ENCODE results near the gene HPSE.
"Not testable (repeated sequence)": the region's sequence is repeated elsewhere in the genome, so short reads cannot be mapped to it uniquely, and the experiment has no call there.

The HPSE gene

GRCh38 chr4:83282049-83282535 lies 52.6 kb downstream of the HPSE start:
- peak; percentile 63 for DNase-seq

- DNase-seq: no peak
Observed at GRCh38 chr4:83281307-83281706, 53.3 kb downstream of the HPSE start.

GRCh38 chr4:83276299-83277040 lies 58.2 kb downstream of the HPSE start:
- DNase-seq: no peak

DNA sequence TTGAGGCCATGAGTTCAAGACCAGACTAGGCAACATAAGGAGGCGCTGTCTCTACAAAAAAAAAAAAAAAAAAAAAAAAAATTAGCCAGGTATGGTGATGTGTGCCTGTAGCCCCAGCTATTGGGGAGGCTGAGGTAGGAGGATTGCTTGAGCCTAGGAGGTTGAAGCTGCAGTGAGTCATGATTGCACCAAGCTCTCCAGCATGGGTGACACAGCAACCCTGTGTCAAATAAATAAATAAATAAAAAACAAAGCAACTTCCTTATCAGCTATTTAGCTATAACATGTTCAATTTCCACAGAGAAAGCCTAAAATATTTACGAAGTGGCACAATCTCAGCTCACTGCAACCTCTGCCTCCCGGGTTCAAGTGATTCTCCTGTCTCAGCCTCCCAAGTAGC lies 60.7 kb downstream of the HPSE start:
- DNase-seq: not testable (repeated sequence)

GRCh38 chr4:83272900-83273299 lies 61.7 kb downstream of the HPSE start:
- no peak for DNase-seq

- peak; percentile 27 for DNase-seq
Observed at GRCh38 chr4:83269256-83269655, 65.4 kb downstream of the HPSE start.

DNA sequence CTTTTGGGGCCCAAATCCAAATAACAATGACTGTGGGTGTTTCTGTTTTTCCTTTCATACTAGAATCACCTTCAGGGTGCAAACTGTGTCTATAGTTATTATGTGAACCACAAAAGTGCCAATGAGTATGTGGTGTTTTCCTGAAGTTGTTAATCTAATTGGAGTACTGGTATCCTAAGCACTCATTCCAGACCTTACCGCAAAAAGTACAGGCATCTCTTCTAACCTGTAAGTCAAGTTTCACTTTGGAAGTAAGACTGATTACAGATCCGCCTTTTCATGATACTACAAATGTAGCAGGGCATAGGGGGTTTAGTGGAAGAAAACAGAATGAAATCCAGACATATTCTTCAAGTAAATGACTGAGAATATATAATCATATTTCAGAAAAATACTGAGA lies 66.2 kb downstream of the HPSE start:
- DNase-seq: no peak

- no peak for DNase-seq
Observed at GRCh38 chr4:83267830-83268475, 66.7 kb downstream of the HPSE start.

GRCh38 chr4:83267121-83267829 lies 67.4 kb downstream of the HPSE start:
- DNase-seq: peak; percentile 19

DNA sequence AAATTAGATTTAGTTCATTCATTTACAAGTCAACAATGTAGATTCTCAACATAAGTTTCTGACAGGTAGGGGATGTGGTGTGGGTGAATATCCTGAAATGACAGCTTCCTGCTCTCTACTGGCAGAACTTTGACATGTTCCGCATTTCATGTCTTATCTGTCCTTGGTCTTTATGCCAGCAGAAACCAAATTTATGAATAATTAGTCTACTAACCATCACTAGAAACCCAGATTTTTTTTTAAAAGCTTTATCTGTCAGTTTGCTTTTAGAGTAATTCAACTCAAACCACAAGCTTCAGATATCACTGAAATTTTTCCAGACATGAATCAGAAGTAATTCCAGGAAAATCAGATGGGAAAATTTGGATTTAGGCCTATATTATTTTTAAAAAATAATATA lies 68.0 kb downstream of the HPSE start:
- DNase-seq: no peak

DNA sequence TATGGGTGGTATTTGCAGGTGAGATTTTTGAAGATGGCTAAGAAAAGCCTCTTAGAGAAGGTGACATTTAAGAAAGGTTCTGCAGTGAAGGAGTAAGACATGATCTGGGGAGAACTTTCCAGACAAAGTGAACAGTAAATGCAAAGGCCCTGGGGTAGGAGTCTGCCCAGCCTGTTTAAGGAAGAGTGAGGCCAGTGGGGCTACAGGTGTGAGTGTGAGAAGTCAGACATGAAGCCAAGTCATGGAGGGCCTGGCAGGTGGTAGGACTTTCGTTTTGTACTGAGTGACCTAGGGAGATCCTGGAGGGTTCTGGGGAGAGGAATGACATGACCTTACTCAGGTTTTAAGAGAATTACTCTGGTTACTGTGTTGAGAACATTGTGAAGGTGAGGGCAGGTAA lies 71.5 kb downstream of the HPSE start:
- no peak for DNase-seq

DNA sequence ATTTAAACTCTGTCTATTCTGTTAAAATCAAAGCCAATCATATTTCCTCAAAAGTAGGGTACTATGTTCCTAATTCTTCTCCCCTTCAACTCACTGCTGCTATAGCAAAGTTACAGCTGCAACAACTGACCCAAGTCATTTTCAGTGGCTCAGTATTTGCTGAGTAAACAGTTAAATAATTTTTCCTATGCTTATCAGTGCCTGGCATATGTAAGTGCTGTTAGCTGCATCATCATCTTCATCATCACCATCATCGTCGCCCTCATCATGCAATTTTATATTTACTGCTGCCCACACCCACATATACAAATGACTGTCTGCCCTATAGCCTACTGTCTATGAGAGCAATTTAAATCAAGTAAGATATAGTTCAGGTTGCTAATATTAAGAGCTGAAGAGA lies 72.0 kb downstream of the HPSE start:
- DNase-seq: no peak

- no peak for DNase-seq
Observed at GRCh38 chr4:83261307-83261706, 73.3 kb downstream of the HPSE start.

DNA sequence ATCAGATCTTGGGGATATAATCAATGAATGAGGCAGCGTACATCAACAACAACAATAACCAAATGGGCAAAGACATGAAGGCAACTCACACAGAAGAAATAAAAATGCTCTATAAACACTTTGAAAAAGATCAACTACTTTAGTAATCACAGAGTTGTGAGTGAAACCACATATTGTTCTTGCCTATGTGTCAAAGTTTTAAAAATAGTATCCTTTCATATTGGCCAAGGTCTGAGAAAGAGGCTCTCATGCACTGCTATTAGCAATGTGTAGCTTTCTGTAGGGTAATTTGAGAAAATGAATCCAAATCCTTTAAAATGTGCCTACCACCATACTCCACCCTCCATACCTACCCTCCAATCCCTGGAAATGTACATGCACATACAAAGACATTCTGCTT lies 75.1 kb downstream of the HPSE start:
- DNase-seq: no peak

GRCh38 chr4:83258461-83258860 lies 76.2 kb downstream of the HPSE start:
- no peak for DNase-seq

DNA sequence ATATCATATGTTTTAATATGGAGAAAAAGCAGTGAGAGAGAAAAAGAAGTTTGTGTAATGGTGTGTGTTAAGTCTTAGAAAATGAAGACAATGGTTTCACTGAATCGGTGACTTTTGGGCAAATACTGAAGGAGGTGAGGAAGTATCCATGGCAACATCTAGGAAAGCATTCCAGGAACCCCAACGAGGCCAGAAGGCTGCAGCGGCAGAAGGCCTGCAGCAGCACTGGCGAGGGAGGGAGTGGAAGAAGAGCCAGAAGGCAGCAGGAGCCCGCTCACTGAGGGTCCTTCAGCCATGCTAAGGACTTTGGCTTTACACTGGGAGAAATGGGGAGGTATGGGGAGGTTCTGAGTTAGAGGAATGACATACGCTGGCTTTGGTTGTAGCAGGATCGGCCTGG lies 76.8 kb downstream of the HPSE start:
- no peak for DNase-seq

DNA sequence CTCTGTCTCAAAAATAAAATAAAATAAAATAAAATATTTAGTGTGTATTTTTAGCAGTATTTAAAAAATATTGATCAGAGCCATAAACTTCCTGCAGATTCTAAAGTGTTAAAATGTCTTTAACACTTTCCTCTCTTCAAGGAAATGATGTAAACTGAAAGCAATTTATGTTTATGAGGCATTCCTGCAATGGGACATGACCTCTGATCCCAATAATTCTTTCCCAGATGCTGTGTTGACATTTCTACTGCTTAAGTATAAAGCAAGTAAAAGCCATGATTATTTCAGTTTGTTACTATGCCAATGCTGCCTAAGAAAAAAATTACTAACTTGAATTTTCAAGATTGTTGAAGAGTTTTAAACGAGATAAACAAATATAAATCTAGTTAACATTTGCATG lies 79.1 kb downstream of the HPSE start:
- peak; percentile 84 for DNase-seq

- peak; percentile 60 for DNase-seq
Observed at GRCh38 chr4:83252782-83253405, 81.8 kb downstream of the HPSE start.

DNA sequence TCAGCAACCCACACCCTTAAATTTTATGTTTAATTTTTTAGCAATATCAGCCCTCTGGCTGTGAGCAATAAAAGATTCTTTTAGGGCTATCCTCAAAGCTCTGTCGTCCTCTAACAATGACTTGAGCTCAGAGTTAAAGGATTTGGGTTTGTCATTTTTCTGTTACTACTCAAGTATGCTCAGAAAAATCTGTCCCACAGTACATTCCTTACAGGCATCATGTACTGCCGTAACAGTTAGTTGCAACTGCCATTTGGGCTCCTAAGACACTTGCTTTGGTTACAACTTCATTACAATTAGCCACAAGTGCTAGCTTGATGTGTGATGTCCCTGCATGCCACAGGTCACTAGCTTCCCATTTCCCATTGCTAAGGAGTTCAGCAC lies 83.2 kb downstream of the HPSE start:
- DNase-seq: peak; percentile 82

DNA sequence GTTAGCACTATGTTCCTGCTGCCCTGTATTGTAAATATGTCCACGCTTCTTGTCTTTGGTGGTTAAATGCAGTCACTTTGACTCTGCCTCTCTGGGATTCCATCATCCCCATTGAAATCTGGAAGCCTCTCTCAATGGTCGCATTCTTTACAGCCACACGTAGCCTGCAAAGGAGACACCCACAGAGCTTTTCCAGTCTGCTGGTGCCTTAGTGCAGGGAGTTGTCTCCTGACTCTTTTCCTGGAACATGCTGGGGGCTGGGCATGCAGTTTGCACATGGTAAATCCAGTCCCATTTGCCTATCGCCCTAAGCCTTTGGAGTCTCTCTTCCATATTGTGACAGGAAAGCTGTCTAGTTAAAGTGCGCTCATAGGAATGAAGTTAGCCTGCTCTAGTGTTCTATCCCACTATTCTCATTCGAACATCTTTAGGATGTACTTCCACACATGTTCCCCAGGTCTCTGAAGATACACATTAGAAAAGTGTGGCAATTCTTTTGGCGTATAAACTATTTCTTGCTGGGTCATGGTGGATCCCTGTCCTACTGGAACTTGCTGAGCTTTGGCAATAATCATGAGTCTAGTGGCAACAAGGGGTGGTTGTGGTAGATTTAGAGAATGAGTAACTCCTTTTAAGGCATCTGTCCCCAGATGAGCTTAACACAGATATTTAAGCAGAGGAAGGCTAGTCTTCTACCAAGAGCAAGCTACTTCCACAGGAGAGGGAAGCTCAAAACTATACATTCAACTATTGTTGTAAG lies 83.8 kb downstream of the HPSE start:
- DNase-seq: peak; percentile 15

DNA sequence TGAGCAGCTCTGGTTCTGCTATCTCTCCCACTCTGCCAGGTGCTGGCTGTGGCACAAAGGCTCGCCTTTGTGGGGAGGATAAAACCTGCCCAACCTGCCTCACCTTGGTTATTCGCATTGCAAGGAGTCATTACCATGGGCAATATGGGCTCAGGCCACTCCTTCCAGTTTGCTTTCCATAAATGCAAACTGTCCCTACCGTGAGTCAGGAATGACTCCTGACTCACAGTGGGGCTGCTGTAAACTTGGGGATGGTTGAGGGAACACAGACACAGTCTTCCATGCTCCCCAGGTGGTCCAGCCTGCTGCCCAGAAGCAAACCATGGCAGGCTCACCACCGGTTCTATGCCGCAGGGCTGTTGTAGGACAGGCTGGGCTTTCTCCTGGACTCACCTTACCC lies 86.2 kb downstream of the HPSE start:
- peak; percentile 20 for DNase-seq
